MM.1S (cell line): ENCODE results near the gene DDX50.
"Not testable (repeated sequence)": the region's sequence is repeated elsewhere in the genome, so short reads cannot be mapped to it uniquely, and the experiment has no call there.

Source experiments
- DNase-seq: peaks from one replicate; pipeline ENCODE4 v3.0.0-alpha.2; 2015
- H2AFZ ChIP-seq: fragments of 300-600 bp; sonication (generic); 2 replicates; pipeline ENCODE4 v1.6.0; 2016; ENCODE audit warnings: antibody characterized with exemption, low read length
- H3F3A ChIP-seq: fragments of 300-600 bp; sonication (generic); 2 replicates; pipeline ENCODE4 v1.6.1; 2016; ENCODE audit warnings: mild to moderate bottlenecking, antibody characterized with exemption, low read length, moderate library complexity, mixed read lengths; ENCODE audit not compliant: insufficient read depth
- H3K27ac ChIP-seq: fragments of 300-600 bp; sonication (generic); 2 replicates; pipeline ENCODE4 v1.5.1; 2016; ENCODE audit warnings: mild to moderate bottlenecking, low read length
- H3K27me3 ChIP-seq: fragments of 300-600 bp; sonication (generic); replicated peaks from 2 replicates; pipeline ENCODE4 v1.6.0; 2016; ENCODE audit warnings: low read length; ENCODE audit not compliant: insufficient read depth
- H3K36me3 ChIP-seq: fragments of 300-600 bp; sonication (generic); replicated peaks from 2 replicates; pipeline ENCODE4 v1.6.1; 2016; ENCODE audit warnings: mild to moderate bottlenecking, low read length, mixed read lengths; ENCODE audit not compliant: insufficient read depth
- H3K4me1 ChIP-seq: fragments of 300-600 bp; sonication (generic); 2 replicates; pipeline ENCODE4 v1.6.1; 2016; ENCODE audit warnings: low read length, mixed read lengths
- H3K4me2 ChIP-seq: fragments of 300-600 bp; sonication (generic); 2 replicates; pipeline ENCODE4 v1.6.0; 2016; ENCODE audit warnings: low read depth, low read length
- H3K4me3 ChIP-seq: fragments of 300-600 bp; sonication (generic); 2 replicates; pipeline ENCODE4 v1.5.1; 2016; ENCODE audit warnings: low read length, mixed read lengths
- H3K79me2 ChIP-seq: fragments of 300-600 bp; sonication (generic); 2 replicates; pipeline ENCODE4 v1.6.1; 2016; ENCODE audit warnings: mixed run types, low read length, mixed read lengths
- H3K9ac ChIP-seq: fragments of 300-600 bp; sonication (generic); 2 replicates; pipeline ENCODE4 v1.6.1; 2016; ENCODE audit warnings: low read length, mixed read lengths
- H3K9me2 ChIP-seq: fragments of 300-600 bp; sonication (generic); replicated peaks from 2 replicates; pipeline ENCODE4 v1.6.1; 2016; ENCODE audit warnings: mild to moderate bottlenecking, low read length, mixed read lengths; ENCODE audit not compliant: insufficient read depth
- H3K9me3 ChIP-seq: fragments of 300-600 bp; sonication (generic); replicated peaks from 2 replicates; pipeline ENCODE4 v1.6.1; 2016; ENCODE audit warnings: mild to moderate bottlenecking, low read length, mixed read lengths; ENCODE audit not compliant: insufficient read depth
- H4K20me1 ChIP-seq: fragments of 300-600 bp; sonication (generic); 2 replicates; pipeline ENCODE4 v1.6.1; 2016; ENCODE audit warnings: mild to moderate bottlenecking, low read length, moderate library complexity, mixed read lengths; ENCODE audit not compliant: insufficient read depth
- EZH2 ChIP-seq: fragments of 300-600 bp; sonication (generic); optimal IDR thresholded peaks from 2 replicates; pipeline ENCODE3; 2017; ENCODE audit warnings: low read depth, mild to moderate bottlenecking, antibody characterized with exemption, low read length, mixed read lengths
- EZH2phosphoT487 ChIP-seq: fragments of 300-600 bp; sonication (generic); IDR thresholded peaks from 2 replicates; pipeline ENCODE4 v1.6.1; 2018; ENCODE audit warnings: antibody characterized with exemption, low read length
- TF ChIP-seq, protein P1 (sequence below): fragments of 300-600 bp; sonication (generic); IDR thresholded peaks from 2 replicates; pipeline ENCODE4 v1.5.1; 2016; ENCODE audit warnings: antibody characterized with exemption, low read length, mixed read lengths

Gene DDX50

DNA sequence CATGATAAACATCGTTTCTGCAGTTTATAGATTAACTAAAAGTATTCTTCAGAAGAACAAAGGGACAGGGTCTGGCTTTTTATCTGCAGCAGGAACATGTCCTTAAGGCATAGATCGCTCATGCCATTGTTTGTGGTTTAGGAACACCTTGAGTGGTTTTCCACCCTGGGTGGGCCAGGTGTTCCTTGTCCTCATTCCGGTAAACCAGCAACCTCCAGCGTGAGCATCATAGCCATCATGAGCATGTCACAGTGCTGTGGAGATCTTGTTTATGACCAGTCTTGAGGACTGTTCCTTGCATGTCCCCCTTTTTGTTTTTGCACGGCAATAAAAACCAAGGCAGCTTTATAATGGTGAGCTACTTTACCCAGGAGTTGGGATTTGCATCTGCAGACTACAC lies 39.9 kb upstream of the DDX50 start:
- H3K27ac ChIP-seq = no peak overlapping the region
- no peaks in the 10 kb centered on the region for H3F3A ChIP-seq
- H3K9ac ChIP-seq = no peak overlapping the region
- no peak for DNase-seq
- no peaks in the 10 kb centered on the region for H4K20me1 ChIP-seq
- H3K9me3 ChIP-seq = no peaks in the 10 kb centered on the region
- H3K4me1 ChIP-seq = no peaks in the 10 kb centered on the region
- TF ChIP-seq, protein P1, sequence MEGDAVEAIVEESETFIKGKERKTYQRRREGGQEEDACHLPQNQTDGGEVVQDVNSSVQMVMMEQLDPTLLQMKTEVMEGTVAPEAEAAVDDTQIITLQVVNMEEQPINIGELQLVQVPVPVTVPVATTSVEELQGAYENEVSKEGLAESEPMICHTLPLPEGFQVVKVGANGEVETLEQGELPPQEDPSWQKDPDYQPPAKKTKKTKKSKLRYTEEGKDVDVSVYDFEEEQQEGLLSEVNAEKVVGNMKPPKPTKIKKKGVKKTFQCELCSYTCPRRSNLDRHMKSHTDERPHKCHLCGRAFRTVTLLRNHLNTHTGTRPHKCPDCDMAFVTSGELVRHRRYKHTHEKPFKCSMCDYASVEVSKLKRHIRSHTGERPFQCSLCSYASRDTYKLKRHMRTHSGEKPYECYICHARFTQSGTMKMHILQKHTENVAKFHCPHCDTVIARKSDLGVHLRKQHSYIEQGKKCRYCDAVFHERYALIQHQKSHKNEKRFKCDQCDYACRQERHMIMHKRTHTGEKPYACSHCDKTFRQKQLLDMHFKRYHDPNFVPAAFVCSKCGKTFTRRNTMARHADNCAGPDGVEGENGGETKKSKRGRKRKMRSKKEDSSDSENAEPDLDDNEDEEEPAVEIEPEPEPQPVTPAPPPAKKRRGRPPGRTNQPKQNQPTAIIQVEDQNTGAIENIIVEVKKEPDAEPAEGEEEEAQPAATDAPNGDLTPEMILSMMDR = no peak
- no peak for TF ChIP-seq EZH2phosphoT487
- TF ChIP-seq EZH2 = no peak
- H3K79me2 ChIP-seq = no peaks in the 10 kb centered on the region
- no peak overlapping the region for H3K4me2 ChIP-seq
- no peak overlapping the region for H2AFZ ChIP-seq
- no peaks in the 10 kb centered on the region for H3K27me3 ChIP-seq
- H3K4me3 ChIP-seq = no peak overlapping the region
- no peaks in the 10 kb centered on the region for H3K9me2 ChIP-seq
- H3K36me3 ChIP-seq = no peaks in the 10 kb centered on the region

DNA sequence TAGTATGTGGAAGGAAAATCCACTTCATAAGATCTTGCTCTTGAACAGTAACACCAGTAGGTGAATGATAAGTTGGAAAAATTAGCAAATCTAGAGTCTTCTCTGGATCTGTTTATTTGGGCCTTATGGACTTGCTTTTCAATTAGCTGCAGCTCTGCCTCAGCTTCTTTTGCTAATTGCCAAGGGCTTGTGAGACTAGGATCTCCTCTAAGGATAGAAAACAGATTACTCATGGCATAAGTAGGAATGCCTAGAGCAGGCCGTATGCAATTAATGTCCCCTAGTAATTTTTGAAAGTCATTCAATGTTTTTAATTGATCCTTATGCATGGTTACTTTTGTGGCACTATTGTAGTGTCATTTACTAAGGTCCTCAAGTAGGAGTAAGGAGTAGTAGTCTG lies 36.5 kb upstream of the DDX50 start:
- Histone ChIP-seq H3K36me3 (no peaks in the 10 kb centered on the region), H3K4me1 (no peaks in the 10 kb centered on the region), H3K27me3 (no peaks in the 10 kb centered on the region), H3K9me3 (no peaks in the 10 kb centered on the region), H3K9ac (no peak overlapping the region), H3F3A (no peaks in the 10 kb centered on the region), H2AFZ (no peak overlapping the region), H3K4me3 (no peak overlapping the region), H3K9me2 (no peaks in the 10 kb centered on the region), H4K20me1 (no peaks in the 10 kb centered on the region), H3K79me2 (no peaks in the 10 kb centered on the region), H3K4me2 (no peak overlapping the region), H3K27ac (no peak overlapping the region)
- no peak for DNase-seq
- no peak for TF ChIP-seq EZH2

DNA sequence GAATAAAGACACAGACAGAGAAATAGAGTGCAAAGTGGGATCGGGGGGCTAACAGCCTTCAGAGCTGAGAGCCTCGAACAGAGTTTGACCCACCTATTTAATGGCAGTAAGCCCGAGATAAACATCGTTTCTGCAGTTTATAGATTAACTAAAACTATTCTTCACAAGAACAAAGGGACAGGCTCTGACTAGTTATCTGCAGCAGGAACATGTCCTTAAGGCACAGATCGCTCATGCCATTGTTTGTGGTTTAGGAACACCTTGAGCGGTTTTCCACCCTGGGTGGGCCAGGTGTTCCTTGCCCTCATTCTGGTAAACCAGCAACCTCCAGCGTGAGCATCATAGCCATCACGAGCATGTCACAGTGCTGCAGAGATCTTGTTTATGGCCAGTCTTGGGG lies 32.9 kb upstream of the DDX50 start:
- H3K9me2 ChIP-seq, H3F3A ChIP-seq, H3K79me2 ChIP-seq, H3K4me2 ChIP-seq, H3K27ac ChIP-seq, H3K27me3 ChIP-seq, DNase-seq, H3K9me3 ChIP-seq, H4K20me1 ChIP-seq, H2AFZ ChIP-seq, H3K36me3 ChIP-seq, H3K4me3 ChIP-seq, H3K4me1 ChIP-seq, H3K9ac ChIP-seq: not testable (repeated sequence)

DNA sequence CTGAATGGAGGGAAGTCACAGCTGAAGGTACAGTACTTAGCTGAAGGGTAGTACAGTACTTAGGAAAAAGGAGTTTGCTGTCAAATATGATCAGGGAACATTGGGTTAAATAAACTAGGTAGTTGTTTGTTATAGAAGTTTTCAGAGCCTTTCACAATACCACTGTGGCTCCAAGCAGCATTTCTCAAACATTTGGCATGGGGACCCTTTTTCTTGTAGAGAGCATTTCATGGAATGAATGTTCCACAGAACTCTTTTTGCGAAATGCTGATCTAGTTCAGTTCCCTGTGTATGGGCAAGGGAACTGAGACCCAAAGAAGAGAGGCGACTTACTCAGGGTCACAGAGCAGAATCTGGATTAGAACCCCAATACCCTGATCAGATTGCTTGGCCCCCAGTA lies 31.5 kb upstream of the DDX50 start:
- no peak overlapping the region for H3K27ac ChIP-seq
- no peaks in the 10 kb centered on the region for H4K20me1 ChIP-seq
- H3F3A ChIP-seq = no peaks in the 10 kb centered on the region
- DNase-seq = no peak
- no peaks in the 10 kb centered on the region for H3K27me3 ChIP-seq
- TF ChIP-seq, protein P1 = no peak
- TF ChIP-seq EZH2 (no peak), EZH2phosphoT487 (no peak)
- no peak overlapping the region for H3K4me2 ChIP-seq
- no peaks in the 10 kb centered on the region for H3K79me2 ChIP-seq
- no peaks in the 10 kb centered on the region for H3K9me2 ChIP-seq
- H2AFZ ChIP-seq = no peak overlapping the region
- no peaks in the 10 kb centered on the region for H3K4me1 ChIP-seq
- no peaks in the 10 kb centered on the region for H3K9me3 ChIP-seq
- H3K9ac ChIP-seq = no peak overlapping the region
- no peaks in the 10 kb centered on the region for H3K36me3 ChIP-seq
- no peak overlapping the region for H3K4me3 ChIP-seq
